ENCODE data around the gene CALY. TPM values are rescaled to one million over a fixed set of nuclear protein-coding genes. Genes with fewer than 3 reads are reported as not detected.

The CALY gene
- total RNA-seq, 1 donor from 2014 or later: not detected

- DNase-seq (ENCODE audit: extremely low read depth, low read depth, low spot score): no peak
Observed at GRCh38 chr10:133294189-133294588, 42.5 kb downstream of the CALY start.

- DNase-seq (ENCODE audit: extremely low read depth, low read depth, low spot score): no peak
Observed at GRCh38 chr10:133293810-133294119, 42.9 kb downstream of the CALY start.

- no peak for DNase-seq (ENCODE audit: extremely low read depth, low read depth, low spot score)
Observed at GRCh38 chr10:133292919-133293809, 43.5 kb downstream of the CALY start.

GRCh38 chr10:133289761-133290160, 46.9 kb downstream of the CALY start:
- DNase-seq (ENCODE audit: extremely low read depth, low read depth, low spot score): no peak

- no peak for DNase-seq (ENCODE audit: extremely low read depth, low read depth, low spot score)
Observed at GRCh38 chr10:133287832-133288500, 48.7 kb downstream of the CALY start.

GRCh38 chr10:133286366-133286765, 50.3 kb downstream of the CALY start:
- no peak for DNase-seq (ENCODE audit: extremely low read depth, low read depth, low spot score)

- DNase-seq (ENCODE audit: extremely low read depth, low read depth, low spot score): no peak
Observed at GRCh38 chr10:133285217-133285616, 51.5 kb downstream of the CALY start.

GRCh38 chr10:133283931-133284330, 52.8 kb downstream of the CALY start:
- no peak for DNase-seq (ENCODE audit: extremely low read depth, low read depth, low spot score)

GRCh38 chr10:133282846-133283390, 53.8 kb downstream of the CALY start:
- DNase-seq (ENCODE audit: extremely low read depth, low read depth, low spot score): no peak

- no peak for DNase-seq (ENCODE audit: extremely low read depth, low read depth, low spot score)
Observed at GRCh38 chr10:133281628-133282372, 54.9 kb downstream of the CALY start.

- no peak for DNase-seq (ENCODE audit: extremely low read depth, low read depth, low spot score)
Observed at GRCh38 chr10:133281084-133281483, 55.6 kb downstream of the CALY start.

- no peak for DNase-seq (ENCODE audit: extremely low read depth, low read depth, low spot score)
Observed at GRCh38 chr10:133280391-133281059, 56.2 kb downstream of the CALY start.

- DNase-seq (ENCODE audit: extremely low read depth, low read depth, low spot score): no peak
Observed at GRCh38 chr10:133279326-133280226, 57.1 kb downstream of the CALY start.

- no peak for DNase-seq (ENCODE audit: extremely low read depth, low read depth, low spot score)
Observed at GRCh38 chr10:133278577-133279265, 58.0 kb downstream of the CALY start.

- DNase-seq (ENCODE audit: extremely low read depth, low read depth, low spot score): no peak
Observed at GRCh38 chr10:133277993-133278576, 58.6 kb downstream of the CALY start.

- no peak for DNase-seq (ENCODE audit: extremely low read depth, low read depth, low spot score)
Observed at GRCh38 chr10:133277277-133277992, 59.3 kb downstream of the CALY start.

GRCh38 chr10:133276435-133277201, 60.1 kb downstream of the CALY start, which contains the start of gene ADAM8:
Gene ADAM8 (minus strand): TSS chr10:133276868. CDS start chr10:133276817, 51 bp downstream.
- DNase-seq (ENCODE audit: extremely low read depth, low read depth, low spot score): no peak

Measured in glomerular endothelial cell (primary cell).